ENCODE results near the gene LANCL3. TPM values are rescaled to one million over a fixed set of nuclear protein-coding genes. Genes with fewer than 3 reads are reported as not detected.
"Not testable (repeated sequence)": the region's sequence is repeated elsewhere in the genome, so short reads cannot be mapped to it uniquely, and the experiment has no call there.

Gene LANCL3
- total RNA-seq, 1 donor from 2014 or later: 0.02 TPM

DNA sequence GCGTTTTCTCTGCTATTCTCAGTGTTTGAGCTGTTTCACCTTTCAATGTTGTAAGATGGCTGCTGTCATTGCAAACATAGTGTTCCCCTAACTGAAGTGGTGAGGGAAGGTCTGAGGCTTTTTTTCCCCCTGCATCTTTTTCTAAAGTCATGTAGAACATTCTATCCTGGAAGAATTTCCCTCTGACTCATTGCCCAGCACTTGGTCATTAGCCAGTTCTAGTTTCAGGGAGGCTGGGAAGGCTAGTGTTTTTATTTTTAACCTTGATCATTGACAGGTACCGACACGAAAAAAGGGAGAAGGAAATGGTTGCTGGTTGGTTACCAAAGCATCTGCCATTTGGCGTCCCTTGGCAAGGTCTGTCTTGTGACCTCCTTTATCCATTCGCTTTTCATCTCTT lies 6.6 kb downstream of the LANCL3 start:
- Mint-ChIP-seq H3K4me1 (no peaks in the 10 kb centered on the region), H3K27ac (no peak overlapping the region), H3K4me3 (no peak overlapping the region), H3K27me3 (ENCODE audit: insufficient read depth, low read depth) (no peaks in the 10 kb centered on the region), H3K36me3 (no peaks in the 10 kb centered on the region), H3K9me3 (no peaks in the 10 kb centered on the region)
- Histone ChIP-seq H3K4me3 (no peak overlapping the region), H3K4me1 (no peaks in the 10 kb centered on the region), H3K27me3 (peaks cover 1% of the 10 kb centered on the region), H3K4me2 (no peak overlapping the region), H3F3A (ENCODE audit: low read depth) (no peaks in the 10 kb centered on the region), H2AFZ (replicated peaks) (no peak overlapping the region), H3K27ac (no peak overlapping the region), H4K20me1 (ENCODE audit: low read depth) (no peaks in the 10 kb centered on the region), H3K79me2 (ENCODE audit: low read depth) (no peaks in the 10 kb centered on the region), H3K36me3 (no peaks in the 10 kb centered on the region), H3K9ac (no peak overlapping the region), H3K9me3 (ENCODE audit: low read depth) (no peaks in the 10 kb centered on the region)
- TF ChIP-seq EZH2phosphoT487 (IDR thresholded peaks at IDR 0.05): no peak
- no peak for TF ChIP-seq EZH2 (IDR thresholded peaks at IDR 0.05)
- TF ChIP-seq CTCF (IDR thresholded peaks at IDR 0.05): no peak
- no peak for DNase-seq (ENCODE audit: low spot score)

DNA sequence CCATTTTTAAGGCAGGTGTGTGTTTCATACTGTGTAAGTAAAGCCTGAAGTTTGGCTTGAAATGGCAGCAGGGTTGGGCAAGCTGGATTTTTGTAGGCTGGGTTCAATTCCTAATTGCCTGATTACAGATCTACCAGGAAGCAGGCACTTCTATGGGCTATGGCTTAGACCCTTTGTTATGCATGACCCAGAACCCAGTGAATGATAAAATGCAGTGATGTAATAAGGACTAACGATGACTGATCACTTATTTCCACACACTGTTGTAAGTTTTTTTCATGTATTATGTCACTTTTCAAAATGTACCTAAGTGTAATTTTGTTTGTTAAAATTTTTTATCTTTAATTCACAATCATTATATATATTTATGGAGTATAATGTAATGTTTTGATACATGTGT lies 8.6 kb downstream of the LANCL3 start:
- no peak overlapping the region for H3K9ac ChIP-seq

GRCh38 chrX:37587337-37587736 lies 15.9 kb downstream of the LANCL3 start:
- not testable (repeated sequence) for H2AFZ ChIP-seq (replicated peaks); DNase-seq (ENCODE audit: low spot score); H3K9me3 Mint-ChIP-seq; H4K20me1 ChIP-seq (ENCODE audit: low read depth); H3K4me1 Mint-ChIP-seq; H3K4me2 ChIP-seq; H3K36me3 Mint-ChIP-seq; H3F3A ChIP-seq (ENCODE audit: low read depth); H3K9me3 ChIP-seq (ENCODE audit: low read depth); H3K79me2 ChIP-seq (ENCODE audit: low read depth); H3K4me3 ChIP-seq; H3K27ac Mint-ChIP-seq; H3K9ac ChIP-seq; H3K4me1 ChIP-seq; H3K27me3 Mint-ChIP-seq (ENCODE audit: insufficient read depth, low read depth); H3K4me3 Mint-ChIP-seq; H3K27ac ChIP-seq; H3K27me3 ChIP-seq; H3K36me3 ChIP-seq

More for the DNA sequence above, 8.6 kb downstream of the LANCL3 start:
- Histone ChIP-seq H3F3A (ENCODE audit: low read depth) (no peaks in the 10 kb centered on the region), H3K9me3 (ENCODE audit: low read depth) (no peaks in the 10 kb centered on the region), H3K27me3 (no peaks in the 10 kb centered on the region), H3K36me3 (no peaks in the 10 kb centered on the region), H3K27ac (no peak overlapping the region), H3K79me2 (ENCODE audit: low read depth) (no peaks in the 10 kb centered on the region), H4K20me1 (ENCODE audit: low read depth) (no peaks in the 10 kb centered on the region), H3K4me3 (no peak overlapping the region), H3K4me1 (no peaks in the 10 kb centered on the region), H3K4me2 (no peak overlapping the region), H2AFZ (replicated peaks) (no peak overlapping the region)
- Mint-ChIP-seq H3K9me3 (peaks cover 6% of the 10 kb centered on the region), H3K27ac (no peak overlapping the region), H3K27me3 (ENCODE audit: insufficient read depth, low read depth) (no peaks in the 10 kb centered on the region), H3K4me1 (no peaks in the 10 kb centered on the region), H3K4me3 (no peak overlapping the region), H3K36me3 (no peaks in the 10 kb centered on the region)
- DNase-seq (ENCODE audit: low spot score): no peak
- TF ChIP-seq CTCF (IDR thresholded peaks at IDR 0.05): no peak

DNA sequence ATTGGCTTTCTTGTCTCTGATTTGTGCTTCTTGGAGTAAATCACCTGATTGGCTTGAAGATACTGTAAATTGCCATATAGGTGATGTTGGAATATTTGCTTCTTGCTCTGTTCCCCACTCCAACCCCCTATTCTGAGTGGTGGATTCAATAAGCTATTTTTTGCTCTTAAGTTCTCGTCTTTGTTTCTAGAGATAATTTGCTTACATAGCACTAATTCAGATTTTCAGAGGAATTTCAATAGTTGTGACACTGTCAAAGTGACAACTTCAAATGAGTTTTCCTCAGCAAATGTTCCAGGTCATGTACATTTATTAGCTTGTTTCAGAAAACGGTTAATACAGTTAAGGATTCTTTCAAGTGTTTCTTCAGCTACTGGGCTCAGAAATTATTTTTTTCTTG lies 18.6 kb downstream of the LANCL3 start:
- Mint-ChIP-seq H3K27ac (no peak overlapping the region), H3K4me1 (no peaks in the 10 kb centered on the region), H3K9me3 (peaks cover 2% of the 10 kb centered on the region), H3K4me3 (no peak overlapping the region), H3K36me3 (no peaks in the 10 kb centered on the region), H3K27me3 (ENCODE audit: insufficient read depth, low read depth) (peaks cover 3% of the 10 kb centered on the region)
- Histone ChIP-seq H3K4me1 (no peaks in the 10 kb centered on the region), H3K4me3 (no peak overlapping the region), H3K79me2 (ENCODE audit: low read depth) (no peaks in the 10 kb centered on the region), H3K4me2 (no peak overlapping the region), H3F3A (ENCODE audit: low read depth) (no peaks in the 10 kb centered on the region), H3K27ac (no peak overlapping the region), H2AFZ (replicated peaks) (no peak overlapping the region), H3K9me3 (ENCODE audit: low read depth) (no peaks in the 10 kb centered on the region), H4K20me1 (ENCODE audit: low read depth) (no peaks in the 10 kb centered on the region), H3K36me3 (no peaks in the 10 kb centered on the region), H3K9ac (no peak overlapping the region), H3K27me3 (no peaks in the 10 kb centered on the region)
- TF ChIP-seq CTCF (IDR thresholded peaks at IDR 0.05) (no peak), EZH2 (IDR thresholded peaks at IDR 0.05) (no peak), EZH2phosphoT487 (IDR thresholded peaks at IDR 0.05) (no peak)
- DNase-seq (ENCODE audit: low spot score): no peak

All from neural progenitor cell (in vitro differentiated cells).